Ishikawa (cell line): Measurements from ENCODE around the gene TUBA3D.

Experiments used
- CEBPB ChIP-seq: IDR thresholded peaks from 2 replicates; pipeline ENCODE4 v1.6.1; 2012
- CREB1 ChIP-seq: IDR thresholded peaks from 2 replicates; pipeline ENCODE4 v1.6.1; 2012; ENCODE audit warnings: low read depth
- EGR1 ChIP-seq: IDR thresholded peaks from 2 replicates; pipeline ENCODE4 v1.6.1; 2012
- EP300 ChIP-seq: IDR thresholded peaks from 2 replicates; pipeline ENCODE4 v1.6.1; 2012; ENCODE audit warnings: borderline replicate concordance
- FOXM1 ChIP-seq: IDR thresholded peaks from 2 replicates; pipeline ENCODE4 v1.6.1; 2012; ENCODE audit warnings: low read depth, borderline replicate concordance
- NFIC ChIP-seq: IDR thresholded peaks from 2 replicates; pipeline ENCODE4 v1.6.1; 2012
- RAD21 ChIP-seq: IDR thresholded peaks from 2 replicates; pipeline ENCODE4 v1.6.1; 2012; ENCODE audit warnings: low read depth
- TAF1 ChIP-seq: IDR thresholded peaks from 2 replicates; pipeline ENCODE4 v1.6.1; 2012; ENCODE audit warnings: low read depth, mild to moderate bottlenecking
- TCF12 ChIP-seq: IDR thresholded peaks from 2 replicates; pipeline ENCODE4 v1.6.1; 2012; ENCODE audit warnings: low read depth
- TEAD4 ChIP-seq: IDR thresholded peaks from 2 replicates; pipeline ENCODE4 v1.6.1; 2012
- USF1 ChIP-seq: IDR thresholded peaks from 2 replicates; pipeline ENCODE4 v1.6.1; 2012
- YY1 ChIP-seq: IDR thresholded peaks from 2 replicates; pipeline ENCODE4 v1.6.1; 2012; ENCODE audit warnings: low read depth
- ZBTB7A ChIP-seq: IDR thresholded peaks from 2 replicates; pipeline ENCODE4 v1.6.1; 2012; ENCODE audit warnings: low read depth
- TF ChIP-seq, protein P1 (sequence below): IDR thresholded peaks from 2 replicates; pipeline ENCODE4 v1.6.1; 2012; ENCODE audit warnings: low read depth, mild to moderate bottlenecking
- TF ChIP-seq, protein P2 (sequence below): IDR thresholded peaks from 2 replicates; pipeline ENCODE4 v1.6.1; 2012

TUBA3D gene

DNA sequence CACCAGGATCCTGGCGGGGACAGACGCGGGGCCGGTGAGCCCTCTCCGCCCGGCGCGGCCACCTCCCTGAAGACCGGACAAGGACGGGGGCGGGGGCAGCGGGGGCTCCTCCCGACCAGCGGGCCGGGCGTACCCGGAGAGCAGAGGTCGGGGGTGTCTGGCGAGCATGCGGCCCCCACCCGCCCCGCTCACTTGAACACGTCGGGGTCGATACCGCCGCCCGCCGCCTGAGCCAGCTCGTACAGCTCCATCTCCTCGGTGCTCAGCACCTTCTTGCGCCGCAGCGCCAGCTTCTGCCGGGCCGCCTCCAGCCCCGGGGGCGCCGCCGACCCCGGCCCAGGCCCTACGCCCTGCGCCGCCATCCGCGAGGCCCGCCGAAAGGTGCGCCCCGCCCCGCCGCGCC is 16.1 kb downstream of the TUBA3D start, which contains the start of gene MZT2A:
Gene MZT2A, minus strand, starts transcription at position 383 of the 403 bp plus-strand sequence. Its CDS starts 21 bp downstream, at position 362.
- TF ChIP-seq TAF1, result 0 out of 2 replicates have a peak, but pooled peaks have one; percentile 7

DNA sequence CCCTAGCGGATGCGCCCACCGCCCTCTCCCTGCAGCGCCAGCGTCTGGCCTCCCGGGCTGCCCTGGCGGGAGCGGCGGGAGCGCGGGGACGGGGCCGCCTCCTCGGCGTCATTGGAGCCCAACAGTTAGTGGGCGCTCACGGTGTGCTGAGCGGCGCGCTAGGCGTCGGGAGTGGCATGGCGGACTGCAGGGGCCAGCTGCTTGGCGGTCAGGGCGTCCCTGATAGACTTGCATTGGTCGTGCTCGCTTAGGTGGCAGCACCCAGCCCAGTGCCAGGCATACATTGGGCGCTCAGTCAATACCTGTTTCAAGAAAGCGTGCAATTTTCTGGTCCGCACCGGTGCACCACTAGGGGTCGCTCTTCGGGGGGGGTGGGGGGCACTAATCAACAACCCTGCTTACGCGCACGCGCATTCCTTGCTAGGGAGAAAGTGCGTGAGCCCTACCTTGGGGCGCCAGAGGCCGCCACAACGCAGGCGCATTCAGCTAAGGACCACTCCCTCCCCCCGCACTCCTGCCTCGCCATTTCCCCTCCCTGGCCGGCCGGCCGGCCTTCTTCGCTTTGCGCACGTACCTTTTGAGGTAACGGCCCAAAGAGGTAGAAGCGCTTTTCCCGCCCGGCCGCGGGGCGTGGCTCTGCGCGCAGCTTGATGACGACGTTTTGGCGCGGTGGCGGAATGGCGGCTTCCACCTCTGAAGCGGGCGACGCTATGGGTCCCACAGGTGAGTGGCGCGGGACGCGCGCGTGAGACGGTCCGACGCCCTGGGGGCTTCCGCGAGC is 16.7 kb downstream of the TUBA3D start:
- peak; percentile 92 for TF ChIP-seq YY1
- peak; percentile 21; the same call in 1 of the 2 replicates for TF ChIP-seq ZBTB7A
- no peak for TF ChIP-seq TEAD4
- TF ChIP-seq FOXM1, result no peak
- TF ChIP-seq EGR1, result 0 out of 2 replicates have a peak, but pooled peaks have one; percentile 22
- TF ChIP-seq USF1, result no peak
- TF ChIP-seq, protein P1, sequence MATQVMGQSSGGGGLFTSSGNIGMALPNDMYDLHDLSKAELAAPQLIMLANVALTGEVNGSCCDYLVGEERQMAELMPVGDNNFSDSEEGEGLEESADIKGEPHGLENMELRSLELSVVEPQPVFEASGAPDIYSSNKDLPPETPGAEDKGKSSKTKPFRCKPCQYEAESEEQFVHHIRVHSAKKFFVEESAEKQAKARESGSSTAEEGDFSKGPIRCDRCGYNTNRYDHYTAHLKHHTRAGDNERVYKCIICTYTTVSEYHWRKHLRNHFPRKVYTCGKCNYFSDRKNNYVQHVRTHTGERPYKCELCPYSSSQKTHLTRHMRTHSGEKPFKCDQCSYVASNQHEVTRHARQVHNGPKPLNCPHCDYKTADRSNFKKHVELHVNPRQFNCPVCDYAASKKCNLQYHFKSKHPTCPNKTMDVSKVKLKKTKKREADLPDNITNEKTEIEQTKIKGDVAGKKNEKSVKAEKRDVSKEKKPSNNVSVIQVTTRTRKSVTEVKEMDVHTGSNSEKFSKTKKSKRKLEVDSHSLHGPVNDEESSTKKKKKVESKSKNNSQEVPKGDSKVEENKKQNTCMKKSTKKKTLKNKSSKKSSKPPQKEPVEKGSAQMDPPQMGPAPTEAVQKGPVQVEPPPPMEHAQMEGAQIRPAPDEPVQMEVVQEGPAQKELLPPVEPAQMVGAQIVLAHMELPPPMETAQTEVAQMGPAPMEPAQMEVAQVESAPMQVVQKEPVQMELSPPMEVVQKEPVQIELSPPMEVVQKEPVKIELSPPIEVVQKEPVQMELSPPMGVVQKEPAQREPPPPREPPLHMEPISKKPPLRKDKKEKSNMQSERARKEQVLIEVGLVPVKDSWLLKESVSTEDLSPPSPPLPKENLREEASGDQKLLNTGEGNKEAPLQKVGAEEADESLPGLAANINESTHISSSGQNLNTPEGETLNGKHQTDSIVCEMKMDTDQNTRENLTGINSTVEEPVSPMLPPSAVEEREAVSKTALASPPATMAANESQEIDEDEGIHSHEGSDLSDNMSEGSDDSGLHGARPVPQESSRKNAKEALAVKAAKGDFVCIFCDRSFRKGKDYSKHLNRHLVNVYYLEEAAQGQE, result no peak
- TF ChIP-seq, protein P2, sequence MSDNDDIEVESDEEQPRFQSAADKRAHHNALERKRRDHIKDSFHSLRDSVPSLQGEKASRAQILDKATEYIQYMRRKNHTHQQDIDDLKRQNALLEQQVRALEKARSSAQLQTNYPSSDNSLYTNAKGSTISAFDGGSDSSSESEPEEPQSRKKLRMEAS, result peak; percentile 80
- TF ChIP-seq TCF12, result peak; percentile 44
- TF ChIP-seq NFIC, result no peak
- no peak for TF ChIP-seq CEBPB
- peak; percentile 94 for TF ChIP-seq CREB1
- no peak for TF ChIP-seq EP300
- no peak; the same call in 1 of the 2 replicates for TF ChIP-seq RAD21
- TF ChIP-seq TAF1, result peak; percentile 72

- TF ChIP-seq CREB1 (no peak), EGR1 (no peak), ZBTB7A (no peak), FOXM1 (no peak), CEBPB (no peak), TEAD4 (no peak), RAD21 (no peak), TCF12 (no peak; the same call in 1 of the 2 replicates), NFIC (no peak)
Observed at GRCh38 chr2:131493199-131493968, 17.5 kb downstream of the TUBA3D start.

- TF ChIP-seq USF1 (no peak), CREB1 (no peak), NFIC (no peak), RAD21 (no peak), EP300 (no peak), TEAD4 (no peak), TCF12 (no peak), EGR1 (no peak), ZBTB7A (no peak), CEBPB (no peak), YY1 (no peak), FOXM1 (no peak), TAF1 (no peak)
- TF ChIP-seq, protein P1, result no peak
- TF ChIP-seq, protein P2, result no peak
Observed at GRCh38 chr2:131509615-131510014, 33.7 kb downstream of the TUBA3D start.

GRCh38 chr2:131516011-131516410 is 40.1 kb downstream of the TUBA3D start:
- no peak for TF ChIP-seq USF1
- TF ChIP-seq TCF12, result no peak
- TF ChIP-seq EGR1, result no peak
- TF ChIP-seq CREB1, result no peak
- TF ChIP-seq, protein P1, result no peak
- TF ChIP-seq YY1, result no peak
- no peak for TF ChIP-seq EP300
- TF ChIP-seq TEAD4, result no peak
- TF ChIP-seq FOXM1, result no peak
- TF ChIP-seq ZBTB7A, result no peak
- no peak for TF ChIP-seq CEBPB
- no peak for TF ChIP-seq TAF1
- no peak for TF ChIP-seq RAD21
- TF ChIP-seq, protein P2, result no peak
- no peak for TF ChIP-seq NFIC
